OCI-LY3 (cell line): ENCODE results near the gene NEUROG3.
"Not testable (repeated sequence)": the region's sequence is repeated elsewhere in the genome, so short reads cannot be mapped to it uniquely, and the experiment has no call there.

Experiments
- H2AFZ ChIP-seq: fragments of 200-600, 300-600 bp; shearing (Covaris generic); 2 replicates; pipeline ENCODE4 v1.6.0; 2014; ENCODE audit warnings: antibody characterized with exemption, low read depth, low read length
- H3K27ac ChIP-seq: fragments of 200-600, 300-600 bp; sonication (generic); 2 replicates; pipeline ENCODE4 v1.5.1; 2014; ENCODE audit warnings: mild to moderate bottlenecking, low read length, moderate library complexity, mixed read lengths
- H3K27me3 ChIP-seq: fragments of 200-600, 300-600 bp; sonication (generic); 2 replicates; pipeline ENCODE4 v1.6.1; 2014; ENCODE audit warnings: low read depth, low read length, mixed read lengths
- H3K36me3 ChIP-seq: fragments of 200-600, 300-600 bp; sonication (generic); replicated peaks from 2 replicates; pipeline ENCODE3; 2014; ENCODE audit warnings: low read depth, low read length, mixed read lengths
- H3K4me1 ChIP-seq: fragments of 300-600, 200-600 bp; sonication (generic); 2 replicates; pipeline ENCODE4 v1.6.1; 2014; ENCODE audit warnings: low read length, mixed read lengths
- H3K4me2 ChIP-seq: fragments of 200-600, 300-600 bp; sonication (generic); 2 replicates; pipeline ENCODE4 v1.6.1; 2014; ENCODE audit warnings: low read length, mixed read lengths
- H3K4me3 ChIP-seq: fragments of 300-600, 200-600 bp; sonication (generic); 2 replicates; pipeline ENCODE4 v1.5.1; 2014; ENCODE audit warnings: antibody characterized with exemption, mild to moderate bottlenecking, low read length, moderate library complexity
- H3K79me2 ChIP-seq: fragments of 300-600, 200-600 bp; shearing (Covaris generic); 2 replicates; pipeline ENCODE4 v1.6.1; 2014; ENCODE audit warnings: mild to moderate bottlenecking, low read length, mixed read lengths
- H3K9ac ChIP-seq: fragments of 300-600, 200-600 bp; shearing (Covaris generic); 2 replicates; pipeline ENCODE4 v1.6.0; 2014; ENCODE audit warnings: mild to moderate bottlenecking, low read length, moderate library complexity
- H3K9me3 ChIP-seq: fragments of 200-600, 300-600 bp; shearing (Covaris generic); 2 replicates; pipeline ENCODE4 v1.6.1; 2014; ENCODE audit warnings: low read length, mixed read lengths; ENCODE audit not compliant: insufficient read depth
- H4K20me1 ChIP-seq: fragments of 200-600, 300-600 bp; sonication (generic); 2 replicates; pipeline ENCODE4 v1.6.1; 2016; ENCODE audit warnings: low read length, mixed read lengths; ENCODE audit not compliant: insufficient read depth
- CTCF ChIP-seq: fragments of 200-600, 300-600 bp; sonication (generic); IDR thresholded peaks from 2 replicates; pipeline ENCODE4 v1.5.1; 2014; ENCODE audit warnings: antibody characterized with exemption, low read length, low read depth
- EZH2phosphoT487 ChIP-seq: fragments of 200-600 bp; shearing (Covaris generic); IDR thresholded peaks from 2 replicates; pipeline ENCODE4 v1.6.1; 2018; ENCODE audit warnings: antibody characterized with exemption, mixed run types, low read depth

NEUROG3 gene

GRCh38 chr10:69549959-69550358 lies 23.3 kb downstream of the NEUROG3 start:
- H2AFZ ChIP-seq, result no peak overlapping the region
- H4K20me1 ChIP-seq, result no peaks in the 10 kb centered on the region
- no peaks in the 10 kb centered on the region for H3K4me1 ChIP-seq
- TF ChIP-seq EZH2phosphoT487 (no peak), CTCF (no peak)
- H3K36me3 ChIP-seq, result no peaks in the 10 kb centered on the region
- H3K27ac ChIP-seq, result no peak overlapping the region
- no peaks in the 10 kb centered on the region for H3K9me3 ChIP-seq
- no peak overlapping the region for H3K4me3 ChIP-seq
- no peak overlapping the region for H3K9ac ChIP-seq
- no peaks in the 10 kb centered on the region for H3K27me3 ChIP-seq
- H3K79me2 ChIP-seq, result no peaks in the 10 kb centered on the region
- no peak overlapping the region for H3K4me2 ChIP-seq

- Histone ChIP-seq H3K4me1 (no peaks in the 10 kb centered on the region), H3K27me3 (no peaks in the 10 kb centered on the region), H2AFZ (no peak overlapping the region), H3K79me2 (no peaks in the 10 kb centered on the region), H3K4me2 (no peak overlapping the region), H3K9me3 (no peaks in the 10 kb centered on the region), H4K20me1 (no peaks in the 10 kb centered on the region), H3K36me3 (no peaks in the 10 kb centered on the region), H3K4me3 (no peak overlapping the region), H3K27ac (no peak overlapping the region), H3K9ac (no peak overlapping the region)
- TF ChIP-seq EZH2phosphoT487, result no peak
- no peak for TF ChIP-seq CTCF
Measured at GRCh38 chr10:69541463-69541862, 31.8 kb downstream of the NEUROG3 start.

- no peak overlapping the region for H3K9ac ChIP-seq
- no peak for TF ChIP-seq CTCF
- no peak for TF ChIP-seq EZH2phosphoT487
- no peaks in the 10 kb centered on the region for H3K36me3 ChIP-seq
- H3K4me2 ChIP-seq, result no peak overlapping the region
- H3K4me3 ChIP-seq, result no peak overlapping the region
- no peaks in the 10 kb centered on the region for H3K4me1 ChIP-seq
- H4K20me1 ChIP-seq, result no peaks in the 10 kb centered on the region
- no peak overlapping the region for H3K27ac ChIP-seq
- no peaks in the 10 kb centered on the region for H3K27me3 ChIP-seq
- H2AFZ ChIP-seq, result no peak overlapping the region
- H3K79me2 ChIP-seq, result no peaks in the 10 kb centered on the region
- H3K9me3 ChIP-seq, result no peaks in the 10 kb centered on the region
Measured at GRCh38 chr10:69538461-69538860, 34.8 kb downstream of the NEUROG3 start.

- Histone ChIP-seq H3K4me3 (no peak overlapping the region), H3K36me3 (no peaks in the 10 kb centered on the region)
Measured at GRCh38 chr10:69537449-69537848, 35.8 kb downstream of the NEUROG3 start.

GRCh38 chr10:69536521-69536920 lies 36.7 kb downstream of the NEUROG3 start:
- H2AFZ ChIP-seq, H3K9me3 ChIP-seq, H3K4me3 ChIP-seq, H3K4me1 ChIP-seq, H3K36me3 ChIP-seq, H4K20me1 ChIP-seq, H3K27ac ChIP-seq, H3K9ac ChIP-seq, H3K79me2 ChIP-seq, H3K27me3 ChIP-seq, H3K4me2 ChIP-seq: not testable (repeated sequence)

More at GRCh38 chr10:69537449-69537848, 35.8 kb downstream of the NEUROG3 start:
- no peaks in the 10 kb centered on the region for H3K9me3 ChIP-seq
- no peaks in the 10 kb centered on the region for H3K27me3 ChIP-seq
- H3K4me1 ChIP-seq, result no peaks in the 10 kb centered on the region
- no peak overlapping the region for H3K9ac ChIP-seq
- no peaks in the 10 kb centered on the region for H3K79me2 ChIP-seq
- no peak overlapping the region for H3K4me2 ChIP-seq
- no peak for TF ChIP-seq EZH2phosphoT487
- H3K27ac ChIP-seq, result no peak overlapping the region
- no peak overlapping the region for H2AFZ ChIP-seq
- H4K20me1 ChIP-seq, result no peaks in the 10 kb centered on the region
